K562 (cell line): ENCODE measurements around the gene PYCR2. TPM values are rescaled to one million over a fixed set of nuclear protein-coding genes. Genes with fewer than 3 reads are reported as not detected.

Experiments used
- ARID1B ChIP-seq: fragments of 450-650 bp; IDR thresholded peaks from 2 replicates; pipeline ENCODE4 v1.6.1; 2016; ENCODE audit warnings: antibody characterized with exemption, mild to moderate bottlenecking, inconsistent platforms
- ATF7 ChIP-seq: fragments of 450-650 bp; IDR thresholded peaks from 2 replicates; pipeline ENCODE4 v1.7.1; 2014; ENCODE audit warnings: mild to moderate bottlenecking, moderate library complexity
- BCOR ChIP-seq: fragments of 450-650 bp; IDR thresholded peaks from 2 replicates; pipeline ENCODE4 v1.6.1; 2016
- EGR1 ChIP-seq: fragments of 450-650 bp; conservative IDR thresholded peaks from 2 replicates; pipeline ENCODE4 v1.6.1; 2017; ENCODE audit warnings: mild to moderate bottlenecking
- MAFG ChIP-seq: fragments of 450-650 bp; conservative IDR thresholded peaks from 2 replicates; pipeline ENCODE4 v1.6.1; 2016; ENCODE audit warnings: missing genetic modification characterization, missing compliant biosample characterization
- POLR2AphosphoS2 ChIP-seq: IDR thresholded peaks from 2 replicates; pipeline ENCODE4 v1.6.1; 2012; ENCODE audit warnings: low read length, improper control_type of control experiment
- POLR2G ChIP-seq: fragments of 200-400 bp; formaldehyde crosslinking; IDR thresholded peaks from 2 replicates; pipeline ENCODE4 v1.6.1; 2017; ENCODE audit warnings: low read depth, mild to moderate bottlenecking, antibody characterized with exemption, low read length, moderate library complexity
- RFX7 ChIP-seq: fragments of 250-450 bp; sonication (Bioruptor Pico); IDR thresholded peaks from 2 replicates; pipeline ENCODE4 v1.5.1; 2021; ENCODE audit warnings: mild to moderate bottlenecking
- SMAD3 ChIP-seq: fragments of 450-650 bp; formaldehyde crosslinking; conservative IDR thresholded peaks from 2 replicates; pipeline ENCODE4 v1.4.0; 2020; ENCODE audit warnings: mild to moderate bottlenecking
- SMARCE1 ChIP-seq: fragments of 450-650 bp; IDR thresholded peaks from 2 replicates; pipeline ENCODE4 v1.7.1; 2016; ENCODE audit warnings: mild to moderate bottlenecking
- SMC3 ChIP-seq: conservative IDR thresholded peaks from 2 replicates; pipeline ENCODE4 v1.6.1; 2011; ENCODE audit warnings: low read depth, low read length, improper control_type of control experiment; ENCODE audit not compliant: insufficient read depth
- TAF7 ChIP-seq: fragments of 450-650 bp; IDR thresholded peaks from 2 replicates; pipeline ENCODE4 v1.6.1; 2016; ENCODE audit warnings: missing genetic modification characterization, missing compliant biosample characterization
- TSC22D4 ChIP-seq: fragments of 450-650 bp; IDR thresholded peaks from 2 replicates; pipeline ENCODE4 v1.6.1; 2016; ENCODE audit warnings: missing genetic modification characterization, missing biosample characterization, control low read depth
- ZNF12 ChIP-seq: sonication (generic); formaldehyde crosslinking; IDR thresholded peaks from 2 replicates; pipeline ENCODE4 v1.4.0; 2020; ENCODE audit warnings: mild to moderate bottlenecking, missing genetic modification reagents
- ZNF232 ChIP-seq: sonication (generic); formaldehyde crosslinking; IDR thresholded peaks from 2 replicates; pipeline ENCODE4 v1.8.0; 2022; ENCODE audit warnings: mild to moderate bottlenecking, missing genetic modification reagents
- ZNF384 ChIP-seq: IDR thresholded peaks from 2 replicates; pipeline ENCODE4 v1.6.1; 2012; ENCODE audit warnings: low read depth, low read length, improper control_type of control experiment
- polyA plus RNA-seq, 8 experiments: library from polyadenylated mRNA; depleted of rRNA in 4 of 8; stranded (reverse) in 5 of 8; unstranded in 3 of 8; fragments of >200 nt; fragmentation: Nextera tagmentation in 2 of 8; fragmentation: Illumina TruSeq in 1 of 8; extraction: Ambion mirVana in 2 of 8; extraction: Trizol in 1 of 8; gene quantifications; 2 replicates each; pipeline versions ENCODE4 v1.2.1 to v1.2.3, GENCODE V29; 2011 to 2014; ENCODE audit warnings: inconsistent platforms in 1 of 8, missing spikeins in 1 of 8
- total RNA-seq, 7 experiments: library from RNA; depleted of rRNA in 6 of 7; stranded (reverse); fragments of >200 nt in 6 of 7; fragmentation: Illumina TruSeq in 2 of 7; extraction: Trizol in 2 of 7; gene quantifications; 2 replicates each; pipeline versions ENCODE4 v1.2.1 to v1.2.3, GENCODE V29; 2011 to 2021; ENCODE audit warnings: low replicate concordance in 1 of 7
- TF ChIP-seq, protein P1 (sequence below): sonication (generic); formaldehyde crosslinking; IDR thresholded peaks from 2 replicates; pipeline ENCODE4 v1.8.0; 2022; ENCODE audit warnings: missing genetic modification reagents, mild to moderate bottlenecking, borderline replicate concordance
- TF ChIP-seq, protein P2 (sequence below): fragments of 200-600 bp; sonication (generic); IDR thresholded peaks from one replicate; pipeline ENCODE4 v1.6.1; 2012; ENCODE audit warnings: mild to moderate bottlenecking, low read depth, low read length, inconsistent platforms

The PYCR2 gene
- total and polyA plus RNA-seq, 9 of the 15 experiments (the other 6 are each of a cell fraction or from before 2014, with no cell fraction given) = 5.5 to 219 (median 127) TPM

DNA sequence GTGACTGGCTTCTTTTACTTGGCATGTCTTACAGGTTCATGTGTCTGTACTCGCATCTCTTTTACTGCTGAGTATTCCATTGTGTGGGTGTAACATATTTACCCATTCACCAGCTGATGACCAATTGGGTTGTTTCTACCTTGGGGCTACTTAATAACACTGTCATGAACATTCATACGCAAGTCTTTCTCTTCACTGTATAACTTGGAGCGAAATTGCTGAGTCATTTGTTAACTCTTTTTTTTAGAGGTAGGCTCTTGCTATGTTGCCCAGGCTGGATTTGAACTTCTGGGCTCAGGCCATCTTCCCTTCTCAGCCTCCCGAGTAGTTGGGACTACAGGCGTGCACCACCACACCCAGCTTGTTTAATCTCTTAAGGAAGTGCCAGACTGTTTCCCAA, 6.5 kb downstream of the PYCR2 start (continued):
- TF ChIP-seq BCOR = 0 out of 2 replicates have a peak, but pooled peaks have one; percentile 19
- TF ChIP-seq SMARCE1 = no peak
- TF ChIP-seq ATF7 = no peak
- TF ChIP-seq SMAD3 = no peak
- TF ChIP-seq EGR1 = no peak
- TF ChIP-seq, protein P1, sequence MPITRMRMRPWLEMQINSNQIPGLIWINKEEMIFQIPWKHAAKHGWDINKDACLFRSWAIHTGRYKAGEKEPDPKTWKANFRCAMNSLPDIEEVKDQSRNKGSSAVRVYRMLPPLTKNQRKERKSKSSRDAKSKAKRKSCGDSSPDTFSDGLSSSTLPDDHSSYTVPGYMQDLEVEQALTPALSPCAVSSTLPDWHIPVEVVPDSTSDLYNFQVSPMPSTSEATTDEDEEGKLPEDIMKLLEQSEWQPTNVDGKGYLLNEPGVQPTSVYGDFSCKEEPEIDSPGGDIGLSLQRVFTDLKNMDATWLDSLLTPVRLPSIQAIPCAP (CRISPR knock-in tag) = no peak
- TF ChIP-seq POLR2G = no peak
- TF ChIP-seq TSC22D4 = no peak
- no peak for TF ChIP-seq ZNF12 (CRISPR knock-in tag)
- TF ChIP-seq POLR2AphosphoS2 = peak; percentile 18; the same call in 1 of the 2 replicates
- TF ChIP-seq ARID1B = peak; percentile 29; the same call in 1 of the 2 replicates
- no peak for TF ChIP-seq TAF7 (tag)
- TF ChIP-seq ZNF384 = peak; percentile 48; the same call in 1 of the 2 replicates
- no peak for TF ChIP-seq RFX7 (CRISPR knock-in tag)
- TF ChIP-seq, protein P2, sequence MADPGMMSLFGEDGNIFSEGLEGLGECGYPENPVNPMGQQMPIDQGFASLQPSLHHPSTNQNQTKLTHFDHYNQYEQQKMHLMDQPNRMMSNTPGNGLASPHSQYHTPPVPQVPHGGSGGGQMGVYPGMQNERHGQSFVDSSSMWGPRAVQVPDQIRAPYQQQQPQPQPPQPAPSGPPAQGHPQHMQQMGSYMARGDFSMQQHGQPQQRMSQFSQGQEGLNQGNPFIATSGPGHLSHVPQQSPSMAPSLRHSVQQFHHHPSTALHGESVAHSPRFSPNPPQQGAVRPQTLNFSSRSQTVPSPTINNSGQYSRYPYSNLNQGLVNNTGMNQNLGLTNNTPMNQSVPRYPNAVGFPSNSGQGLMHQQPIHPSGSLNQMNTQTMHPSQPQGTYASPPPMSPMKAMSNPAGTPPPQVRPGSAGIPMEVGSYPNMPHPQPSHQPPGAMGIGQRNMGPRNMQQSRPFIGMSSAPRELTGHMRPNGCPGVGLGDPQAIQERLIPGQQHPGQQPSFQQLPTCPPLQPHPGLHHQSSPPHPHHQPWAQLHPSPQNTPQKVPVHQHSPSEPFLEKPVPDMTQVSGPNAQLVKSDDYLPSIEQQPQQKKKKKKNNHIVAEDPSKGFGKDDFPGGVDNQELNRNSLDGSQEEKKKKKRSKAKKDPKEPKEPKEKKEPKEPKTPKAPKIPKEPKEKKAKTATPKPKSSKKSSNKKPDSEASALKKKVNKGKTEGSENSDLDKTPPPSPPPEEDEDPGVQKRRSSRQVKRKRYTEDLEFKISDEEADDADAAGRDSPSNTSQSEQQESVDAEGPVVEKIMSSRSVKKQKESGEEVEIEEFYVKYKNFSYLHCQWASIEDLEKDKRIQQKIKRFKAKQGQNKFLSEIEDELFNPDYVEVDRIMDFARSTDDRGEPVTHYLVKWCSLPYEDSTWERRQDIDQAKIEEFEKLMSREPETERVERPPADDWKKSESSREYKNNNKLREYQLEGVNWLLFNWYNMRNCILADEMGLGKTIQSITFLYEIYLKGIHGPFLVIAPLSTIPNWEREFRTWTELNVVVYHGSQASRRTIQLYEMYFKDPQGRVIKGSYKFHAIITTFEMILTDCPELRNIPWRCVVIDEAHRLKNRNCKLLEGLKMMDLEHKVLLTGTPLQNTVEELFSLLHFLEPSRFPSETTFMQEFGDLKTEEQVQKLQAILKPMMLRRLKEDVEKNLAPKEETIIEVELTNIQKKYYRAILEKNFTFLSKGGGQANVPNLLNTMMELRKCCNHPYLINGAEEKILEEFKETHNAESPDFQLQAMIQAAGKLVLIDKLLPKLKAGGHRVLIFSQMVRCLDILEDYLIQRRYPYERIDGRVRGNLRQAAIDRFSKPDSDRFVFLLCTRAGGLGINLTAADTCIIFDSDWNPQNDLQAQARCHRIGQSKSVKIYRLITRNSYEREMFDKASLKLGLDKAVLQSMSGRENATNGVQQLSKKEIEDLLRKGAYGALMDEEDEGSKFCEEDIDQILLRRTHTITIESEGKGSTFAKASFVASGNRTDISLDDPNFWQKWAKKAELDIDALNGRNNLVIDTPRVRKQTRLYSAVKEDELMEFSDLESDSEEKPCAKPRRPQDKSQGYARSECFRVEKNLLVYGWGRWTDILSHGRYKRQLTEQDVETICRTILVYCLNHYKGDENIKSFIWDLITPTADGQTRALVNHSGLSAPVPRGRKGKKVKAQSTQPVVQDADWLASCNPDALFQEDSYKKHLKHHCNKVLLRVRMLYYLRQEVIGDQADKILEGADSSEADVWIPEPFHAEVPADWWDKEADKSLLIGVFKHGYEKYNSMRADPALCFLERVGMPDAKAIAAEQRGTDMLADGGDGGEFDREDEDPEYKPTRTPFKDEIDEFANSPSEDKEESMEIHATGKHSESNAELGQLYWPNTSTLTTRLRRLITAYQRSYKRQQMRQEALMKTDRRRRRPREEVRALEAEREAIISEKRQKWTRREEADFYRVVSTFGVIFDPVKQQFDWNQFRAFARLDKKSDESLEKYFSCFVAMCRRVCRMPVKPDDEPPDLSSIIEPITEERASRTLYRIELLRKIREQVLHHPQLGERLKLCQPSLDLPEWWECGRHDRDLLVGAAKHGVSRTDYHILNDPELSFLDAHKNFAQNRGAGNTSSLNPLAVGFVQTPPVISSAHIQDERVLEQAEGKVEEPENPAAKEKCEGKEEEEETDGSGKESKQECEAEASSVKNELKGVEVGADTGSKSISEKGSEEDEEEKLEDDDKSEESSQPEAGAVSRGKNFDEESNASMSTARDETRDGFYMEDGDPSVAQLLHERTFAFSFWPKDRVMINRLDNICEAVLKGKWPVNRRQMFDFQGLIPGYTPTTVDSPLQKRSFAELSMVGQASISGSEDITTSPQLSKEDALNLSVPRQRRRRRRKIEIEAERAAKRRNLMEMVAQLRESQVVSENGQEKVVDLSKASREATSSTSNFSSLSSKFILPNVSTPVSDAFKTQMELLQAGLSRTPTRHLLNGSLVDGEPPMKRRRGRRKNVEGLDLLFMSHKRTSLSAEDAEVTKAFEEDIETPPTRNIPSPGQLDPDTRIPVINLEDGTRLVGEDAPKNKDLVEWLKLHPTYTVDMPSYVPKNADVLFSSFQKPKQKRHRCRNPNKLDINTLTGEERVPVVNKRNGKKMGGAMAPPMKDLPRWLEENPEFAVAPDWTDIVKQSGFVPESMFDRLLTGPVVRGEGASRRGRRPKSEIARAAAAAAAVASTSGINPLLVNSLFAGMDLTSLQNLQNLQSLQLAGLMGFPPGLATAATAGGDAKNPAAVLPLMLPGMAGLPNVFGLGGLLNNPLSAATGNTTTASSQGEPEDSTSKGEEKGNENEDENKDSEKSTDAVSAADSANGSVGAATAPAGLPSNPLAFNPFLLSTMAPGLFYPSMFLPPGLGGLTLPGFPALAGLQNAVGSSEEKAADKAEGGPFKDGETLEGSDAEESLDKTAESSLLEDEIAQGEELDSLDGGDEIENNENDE = no peak
- TF ChIP-seq SMC3 = no peak
- TF ChIP-seq MAFG (tag) = peak; percentile 98
- TF ChIP-seq ZNF232 (CRISPR knock-in tag) = no peak
